ENCODE data around the gene ZSCAN20. TPM values are rescaled to one million over a fixed set of nuclear protein-coding genes. Genes with fewer than 3 reads are reported as not detected.

ZSCAN20 gene
- total RNA-seq, 1 experiment from 2014 or later: 3.9 TPM

- WGBS (ENCODE audit: extremely low coverage, insufficient read length, low lambda C conversion rate): no CpG with 5 or more reads among the region's 6 CpGs
- H2BK15ac ChIP-seq (ENCODE audit: low read depth, low read length): no peak overlapping the region
- Mint-ChIP-seq H3K36me3 (ENCODE audit: insufficient read depth in 1 of 3, low read depth in 3 of 3) (peaks cover 0 to 5% (median 4%) of the 10 kb centered on the region in 3 experiments; a peak in 2 of 7 replicates), H3K9me3 (no peaks in the 10 kb centered on the region), H3K4me3 (no peak overlapping the region), H3K4me1 (no peaks in the 10 kb centered on the region), H3K27ac (no peak overlapping the region), H3K27me3 (ENCODE audit: low read depth) (no peaks in the 10 kb centered on the region)
- no peaks in the 10 kb centered on the region for H3K9me3 ChIP-seq (ENCODE audit: control insufficient read depth, low read depth, low read length)
- no peak overlapping the region for H3K18ac ChIP-seq (ENCODE audit: insufficient read length, low read depth, low read length)
- H3K56ac ChIP-seq (ENCODE audit: insufficient read length, low read depth, low read length): no peak overlapping the region
- no peak overlapping the region for H2AFZ ChIP-seq (ENCODE audit: low read length)
- H3K4me1 ChIP-seq (ENCODE audit: insufficient read depth, low read length): no peaks in the 10 kb centered on the region
- no peak overlapping the region for H4K91ac ChIP-seq (ENCODE audit: insufficient read length, low read depth, low read length)
- no peak overlapping the region for H3K4me2 ChIP-seq (ENCODE audit: insufficient read depth, insufficient read length, low read length)
- DNase-seq: no peak
- no peak overlapping the region for H4K5ac ChIP-seq (ENCODE audit: insufficient read length, low read depth, low read length)
- H3K4ac ChIP-seq (ENCODE audit: low read depth, low read length): no peak overlapping the region
- H3K27me3 ChIP-seq (ENCODE audit: insufficient read depth, low read length): no peaks in the 10 kb centered on the region
- no peak overlapping the region for H2BK120ac ChIP-seq (ENCODE audit: low read depth, low read length, poor library complexity, severe bottlenecking)
- no peak overlapping the region for H3T11ph ChIP-seq (ENCODE audit: low read length)
- H2BK5ac ChIP-seq (ENCODE audit: insufficient read length, low read length): no peak overlapping the region
- no peak overlapping the region for H2BK12ac ChIP-seq (ENCODE audit: insufficient read length, low read depth, low read length)
- no peaks in the 10 kb centered on the region for H3K23me2 ChIP-seq (ENCODE audit: insufficient read length, low read depth, low read length, poor library complexity, severe bottlenecking)
- no peak overlapping the region for H3K27ac ChIP-seq (ENCODE audit: insufficient read length, low read depth, low read length)
- no peak overlapping the region for H3K9ac ChIP-seq (ENCODE audit: extremely low read depth, insufficient read length, low read length)
- no peak overlapping the region for H3K14ac ChIP-seq (ENCODE audit: insufficient read depth, low read length)
- no peaks in the 10 kb centered on the region for H3K79me2 ChIP-seq (ENCODE audit: insufficient read depth, low read length)
- no peak overlapping the region for H2BK20ac ChIP-seq (ENCODE audit: low read depth, low read length, poor library complexity, severe bottlenecking)
- no peak for TF ChIP-seq CTCF (conservative IDR thresholded peaks at IDR 0.05)
- H4K8ac ChIP-seq (replicated peaks; ENCODE audit: insufficient read length, low read depth, low read length): no peak overlapping the region
- no peaks in the 10 kb centered on the region for H4K20me1 ChIP-seq (ENCODE audit: control insufficient read depth, insufficient read depth, insufficient read length)
- no peaks in the 10 kb centered on the region for H3K79me1 ChIP-seq (ENCODE audit: insufficient read depth, low read depth, low read length, poor library complexity, severe bottlenecking)
- H2AK5ac ChIP-seq (ENCODE audit: insufficient read length, low read length): no peak overlapping the region
- H3K23ac ChIP-seq (ENCODE audit: insufficient read length, low read depth, low read length): no peak overlapping the region
These were observed 69.5 kb downstream of the ZSCAN20 start for GRCh38 chr1:33541966-33542365.

Other genes with a start within 250 kb of the ZSCAN20 start
- gene ZNF362, start 216.2 kb upstream of the ZSCAN20 start, total RNA-seq (2021): 18.7 and 19.4 TPM in 2 replicates
- not detected in 2 replicates for gene A3GALT2, start 151.5 kb upstream of the ZSCAN20 start, total RNA-seq (2021)
- gene PHC2, start 41.5 kb upstream of the ZSCAN20 start, total RNA-seq (2021): 8.1 and 9.4 TPM in 2 replicates